Measurements from ENCODE around the gene RETSAT. TPM values are rescaled to one million over a fixed set of nuclear protein-coding genes. Genes with fewer than 3 reads are reported as not detected.

Gene RETSAT
- total and polyA plus RNA-seq, 2 of the 13 experiments (the other 11 are each of a cell fraction or from before 2014, with no cell fraction given), result 46.7 to 61.0 TPM

GRCh38 chr2:85327822-85328617 lies 26.3 kb downstream of the RETSAT start, which contains the start of gene TGOLN2 (continued):
- peak; percentile 98 for TF ChIP-seq ZNF225 (CRISPR knock-in tag; IDR thresholded peaks at IDR 0.05)
- peak; percentile 77; the same call in 1 of the 2 replicates for TF ChIP-seq RARG (CRISPR knock-in tag; IDR thresholded peaks at IDR 0.05; ENCODE audit: low read depth)
- TF ChIP-seq ZNF746 (CRISPR knock-in tag; IDR thresholded peaks at IDR 0.05), result peak; percentile 92
- TF ChIP-seq ZNF530 (CRISPR knock-in tag; IDR thresholded peaks at IDR 0.05; ENCODE audit: low read depth), result no peak
- peak; percentile 80; the same call in 1 of the 2 replicates for TF ChIP-seq ATF2 (CRISPR knock-in tag; IDR thresholded peaks at IDR 0.05)
- no peak for TF ChIP-seq NONO (IDR thresholded peaks at IDR 0.05)
- peak; percentile 77 for TF ChIP-seq NONO (CRISPR knock-in tag; conservative IDR thresholded peaks at IDR 0.05)
- 0 out of 2 replicates have a peak, but pooled peaks have one; percentile 91 for TF ChIP-seq ZNF678 (CRISPR knock-in tag; IDR thresholded peaks at IDR 0.05)
- TF ChIP-seq ZNF670 (CRISPR knock-in tag; IDR thresholded peaks at IDR 0.05; ENCODE audit: borderline replicate concordance), result peak; percentile 77; the same call in 1 of the 2 replicates
- TF ChIP-seq ZNF737 (CRISPR knock-in tag; IDR thresholded peaks at IDR 0.05; ENCODE audit: borderline replicate concordance), result no peak
- peak; percentile 95 for TF ChIP-seq SIN3A (IDR thresholded peaks at IDR 0.05; ENCODE audit: borderline replicate concordance, low read depth, low read length)
- peak; percentile 94 for TF ChIP-seq SATB2 (CRISPR knock-in tag; IDR thresholded peaks at IDR 0.05)
- TF ChIP-seq PITX1 (CRISPR knock-in tag; IDR thresholded peaks at IDR 0.05), result peak; percentile 89
- TF ChIP-seq HIC2 (CRISPR knock-in tag; IDR thresholded peaks at IDR 0.05; ENCODE audit: low read depth), result peak; percentile 38; the same call in 1 of the 2 replicates
- peak; percentile 65; the same call in 1 of the 2 replicates for TF ChIP-seq SP1 (IDR thresholded peaks at IDR 0.05)
- peak; percentile 80 for TF ChIP-seq SP1 (CRISPR knock-in tag; IDR thresholded peaks at IDR 0.05)
- peak; percentile 97 for TF ChIP-seq BRCA1 (CRISPR knock-in tag; IDR thresholded peaks at IDR 0.05)
- TF ChIP-seq MIER2 (CRISPR knock-in tag; IDR thresholded peaks at IDR 0.05), result peak; percentile 84
- peak; percentile 67; the same call in 1 of the 2 replicates for TF ChIP-seq ZNF503 (CRISPR knock-in tag; IDR thresholded peaks at IDR 0.05)
- TF ChIP-seq CC2D1A (CRISPR knock-in tag; IDR thresholded peaks at IDR 0.05), result no peak
- peak; percentile 97 for TF ChIP-seq NKX3-1 (CRISPR knock-in tag; IDR thresholded peaks at IDR 0.05)
- no peak for TF ChIP-seq ZNF513 (CRISPR knock-in tag; conservative IDR thresholded peaks at IDR 0.05)
- TF ChIP-seq TGIF2 (CRISPR knock-in tag; IDR thresholded peaks at IDR 0.05), result no peak
- peak; percentile 49; the same call in 1 of the 2 replicates for TF ChIP-seq ZNF75D (CRISPR knock-in tag; IDR thresholded peaks at IDR 0.05; ENCODE audit: borderline replicate concordance)
- TF ChIP-seq KLF15 (CRISPR knock-in tag; IDR thresholded peaks at IDR 0.05; ENCODE audit: borderline replicate concordance), result peak; percentile 76; the same call in 1 of the 2 replicates

All from HepG2 (cell line).